GM06990 (cell line): ENCODE data around the gene OR10A7.

Experiments
- DNase-seq: peaks from one replicate; pipeline ENCODE4 v3.0.0-alpha.2; 2011; ENCODE audit not compliant: insufficient read length; ENCODE audit errors: extremely low read depth
- H3K27me3 ChIP-seq: replicated peaks from 2 replicates; pipeline ENCODE4 v1.6.0; 2011; ENCODE audit warnings: low read length; ENCODE audit not compliant: control insufficient read depth, insufficient read depth
- H3K36me3 ChIP-seq: 2 replicates; pipeline ENCODE4 v1.5.1; 2011; ENCODE audit warnings: low read length; ENCODE audit not compliant: control insufficient read depth, insufficient read depth
- H3K4me3 ChIP-seq: replicated peaks from 2 replicates; pipeline ENCODE4 v1.5.1; 2011; ENCODE audit warnings: low read depth, mild to moderate bottlenecking, control low read depth, low read length
- CTCF ChIP-seq: IDR thresholded peaks from 2 replicates; pipeline ENCODE4 v1.5.1; 2011; ENCODE audit warnings: low read length, control low read depth, mild to moderate bottlenecking, inconsistent platforms; ENCODE audit not compliant: insufficient read depth, poor library complexity, severe bottlenecking

Gene OR10A7

DNA sequence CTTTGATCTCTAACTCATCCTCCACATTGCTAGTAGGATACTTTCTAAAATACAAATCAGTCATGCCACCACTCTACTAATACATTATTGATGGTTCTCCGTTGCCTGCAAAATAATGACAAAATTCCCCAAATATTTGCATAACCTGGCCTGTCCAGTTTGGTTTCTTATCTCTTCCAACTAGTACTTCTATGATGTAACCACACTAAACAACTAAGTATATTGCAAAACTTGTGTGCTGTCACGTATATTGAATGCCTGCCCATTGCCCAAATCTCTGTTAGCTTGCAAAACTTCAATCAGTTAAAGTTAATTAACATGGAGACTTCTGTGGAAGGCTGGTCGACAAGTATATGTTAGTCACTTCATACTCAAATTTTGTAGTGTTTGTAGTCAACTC is 30.1 kb downstream of the OR10A7 start:
- H3K27me3 ChIP-seq, result no peaks in the 10 kb centered on the region
- no peak overlapping the region for H3K4me3 ChIP-seq
- DNase-seq, result no peak
- H3K36me3 ChIP-seq, result no peaks in the 10 kb centered on the region
- TF ChIP-seq CTCF, result no peak

DNA sequence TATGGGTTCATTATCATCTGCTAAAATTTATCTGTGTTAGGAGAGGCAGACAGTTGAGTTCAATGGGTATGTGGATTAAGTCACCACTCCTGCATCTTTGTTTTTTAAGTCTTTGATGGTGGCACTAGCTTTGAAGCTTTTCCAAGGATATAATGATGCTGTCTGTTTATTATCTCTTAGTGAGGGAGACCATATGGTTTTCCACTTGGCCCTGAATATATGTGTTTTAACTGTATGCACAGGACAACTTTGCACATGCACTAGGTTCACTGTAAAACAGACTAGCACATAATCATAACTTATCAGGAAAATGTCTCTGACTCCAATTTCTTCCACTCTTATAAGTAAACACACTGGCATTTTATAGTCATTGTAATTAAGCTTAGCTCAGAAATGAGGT is 32.5 kb downstream of the OR10A7 start:
- Histone ChIP-seq H3K36me3 (no peaks in the 10 kb centered on the region), H3K27me3 (no peaks in the 10 kb centered on the region), H3K4me3 (no peak overlapping the region)
- no peak for TF ChIP-seq CTCF
- no peak for DNase-seq

DNA sequence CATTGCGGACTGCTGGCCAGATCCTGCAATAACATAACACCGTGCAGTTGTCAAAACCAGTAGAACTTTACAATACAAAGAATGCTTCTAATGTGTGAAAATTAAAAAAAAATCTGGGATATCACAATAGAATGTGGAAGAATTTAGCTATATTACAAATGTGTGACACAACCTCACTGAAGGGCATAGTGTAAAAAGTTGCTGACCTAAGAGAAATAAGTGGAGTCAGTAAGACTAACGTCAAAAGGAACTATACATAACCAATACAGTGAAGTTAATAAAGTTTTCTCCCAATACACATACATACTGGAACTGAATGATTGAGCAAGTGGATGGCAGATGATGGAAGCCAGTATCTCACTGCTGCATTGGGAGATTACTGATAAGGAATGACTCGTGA is 36.0 kb downstream of the OR10A7 start:
- DNase-seq, result no peak
- Histone ChIP-seq H3K4me3 (no peak overlapping the region), H3K27me3 (no peaks in the 10 kb centered on the region), H3K36me3 (no peaks in the 10 kb centered on the region)
- TF ChIP-seq CTCF, result no peak

DNA sequence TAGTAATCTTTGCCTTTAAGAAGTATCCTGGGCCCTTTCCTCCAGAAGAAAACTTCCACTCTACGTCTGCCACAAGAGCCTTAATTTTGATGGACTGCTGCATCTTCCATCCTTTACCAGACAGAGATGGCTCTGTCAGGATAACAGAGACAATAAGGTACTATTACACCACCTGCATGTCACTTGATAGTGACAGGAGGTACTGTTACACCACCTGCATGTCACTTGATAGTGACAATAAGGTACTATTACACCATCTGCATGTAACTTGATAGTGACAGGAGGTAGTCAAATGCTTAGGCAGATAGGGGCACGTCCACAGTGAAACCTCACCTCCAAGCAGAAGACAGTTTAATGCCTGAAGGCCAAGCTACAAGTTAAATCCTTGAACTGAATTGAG is 37.5 kb downstream of the OR10A7 start:
- no peak for DNase-seq
- H3K36me3 ChIP-seq, result no peaks in the 10 kb centered on the region
- no peak overlapping the region for H3K4me3 ChIP-seq
- no peak for TF ChIP-seq CTCF
- H3K27me3 ChIP-seq, result no peaks in the 10 kb centered on the region
